Neuronal stem cell (in vitro differentiated cells): Measurements from ENCODE around the gene CLDN24.

Experiments
- DNase-seq: peaks from one replicate; pipeline ENCODE4 v3.0.0-alpha.2; 2013; ENCODE audit warnings: low spot score
- H2AFZ ChIP-seq: one replicate; pipeline ENCODE4 v1.6.1; 2013; ENCODE audit warnings: mild to moderate bottlenecking, low read length, inconsistent platforms
- H2AK5ac ChIP-seq: 2 replicates; pipeline ENCODE4 v1.6.1; 2013; ENCODE audit warnings: low read depth, mild to moderate bottlenecking, inconsistent platforms, low read length, moderate library complexity, mixed read lengths
- H2BK120ac ChIP-seq: 2 replicates; pipeline ENCODE4 v1.6.1; 2013; ENCODE audit warnings: low read depth, mild to moderate bottlenecking, inconsistent platforms, low read length, moderate library complexity, mixed read lengths
- H2BK12ac ChIP-seq: one replicate; pipeline ENCODE4 v1.6.1; 2013; ENCODE audit warnings: low read length, inconsistent platforms
- H2BK15ac ChIP-seq: 2 replicates; pipeline ENCODE4 v1.6.1; 2013; ENCODE audit warnings: mild to moderate bottlenecking, low read length, inconsistent platforms, mixed read lengths
- H2BK5ac ChIP-seq: one replicate; pipeline ENCODE4 v1.6.1; 2013; ENCODE audit warnings: inconsistent platforms, mild to moderate bottlenecking, low read length, moderate library complexity
- H3K14ac ChIP-seq: one replicate; pipeline ENCODE4 v1.6.1; 2013; ENCODE audit warnings: low read length, inconsistent platforms
- H3K18ac ChIP-seq: 2 replicates; pipeline ENCODE4 v1.6.1; 2013; ENCODE audit warnings: low read length, inconsistent platforms
- H3K23ac ChIP-seq: 2 replicates; pipeline ENCODE4 v1.6.1; 2013; ENCODE audit warnings: low read depth, mild to moderate bottlenecking, mixed read lengths, low read length, inconsistent platforms; ENCODE audit not compliant: poor library complexity
- H3K27ac ChIP-seq: replicated peaks from 3 replicates; pipeline ENCODE4 v1.5.1; 2013; ENCODE audit warnings: low read length, inconsistent platforms
- H3K27me3 ChIP-seq, 3 experiments: 2 replicates each; pipeline ENCODE4 v1.6.1; 2013; ENCODE audit warnings: low read length in 3 of 3, mild to moderate bottlenecking in 2 of 3, inconsistent platforms in 1 of 3, low read depth in 1 of 3, mixed read lengths in 1 of 3, moderate library complexity in 1 of 3; ENCODE audit not compliant: control insufficient read depth in 3 of 3, insufficient read depth in 3 of 3
- H3K36me3 ChIP-seq, 2 donors: replicated peaks in 1 of 2; 2 replicates each; pipeline ENCODE4 v1.6.1; 2013; ENCODE audit warnings: low read length in 2 of 2; ENCODE audit not compliant: control insufficient read depth in 2 of 2, insufficient read depth in 2 of 2
- H3K4ac ChIP-seq: 2 replicates; pipeline ENCODE4 v1.6.1; 2013; ENCODE audit warnings: inconsistent platforms, mild to moderate bottlenecking, low read length, moderate library complexity
- H3K4me1 ChIP-seq, 2 donors: 1 replicate in 1 of 2; 2 replicates in 1 of 2; pipeline ENCODE4 v1.6.1; 2013; ENCODE audit warnings: low read length in 2 of 2, low read depth in 1 of 2; ENCODE audit not compliant: control insufficient read depth in 2 of 2, insufficient read depth in 1 of 2
- H3K4me2 ChIP-seq: one replicate; pipeline ENCODE4 v1.6.1; 2013; ENCODE audit warnings: mild to moderate bottlenecking, low read length, inconsistent platforms; ENCODE audit not compliant: insufficient read depth, poor library complexity, severe bottlenecking
- H3K4me3 ChIP-seq, 2 donors: 2 replicates each; pipeline ENCODE4 v1.5.1; 2013; ENCODE audit warnings: low read length in 2 of 2, mild to moderate bottlenecking in 2 of 2, inconsistent platforms in 1 of 2, moderate library complexity in 1 of 2
- H3K79me1 ChIP-seq: one replicate; pipeline ENCODE4 v1.6.1; 2013; ENCODE audit warnings: low read depth, mild to moderate bottlenecking, inconsistent platforms, low read length, moderate library complexity
- H3K9ac ChIP-seq: one replicate; pipeline ENCODE4 v1.6.1; 2013; ENCODE audit warnings: mild to moderate bottlenecking, low read depth, low read length, inconsistent platforms; ENCODE audit not compliant: poor library complexity
- H3K9me3 ChIP-seq, 2 donors: replicated peaks in 1 of 2; 2 replicates each; pipeline versions ENCODE3 to v1.6.1; 2013; ENCODE audit warnings: low read length in 2 of 2, mild to moderate bottlenecking in 2 of 2, inconsistent platforms in 1 of 2, low read depth in 1 of 2, mixed read lengths in 1 of 2, moderate library complexity in 1 of 2; ENCODE audit not compliant: control insufficient read depth in 2 of 2, insufficient read depth in 1 of 2
- H4K8ac ChIP-seq: one replicate; pipeline ENCODE4 v1.6.1; 2013; ENCODE audit warnings: low read depth, mild to moderate bottlenecking, inconsistent platforms, low read length, moderate library complexity
- H4K91ac ChIP-seq: one replicate; pipeline ENCODE4 v1.6.1; 2013; ENCODE audit warnings: low read length, low read depth, mild to moderate bottlenecking, inconsistent platforms; ENCODE audit not compliant: poor library complexity
- WGBS, 2 donors: extraction: QIAGEN DNeasy Blood & Tissue Kit; methylation state at CpG; one replicate each; pipeline ENCODE4 v1.1.7; 2013; ENCODE audit warnings: missing lambda C conversion rate in 2 of 2, mixed read lengths in 1 of 2; ENCODE audit not compliant: insufficient read length in 2 of 2, insufficient replicate concordance in 1 of 2; ENCODE audit errors: extremely low coverage in 2 of 2; 5-methylcytosine and 5-hydroxymethylcytosine counted together

CLDN24 gene

DNA sequence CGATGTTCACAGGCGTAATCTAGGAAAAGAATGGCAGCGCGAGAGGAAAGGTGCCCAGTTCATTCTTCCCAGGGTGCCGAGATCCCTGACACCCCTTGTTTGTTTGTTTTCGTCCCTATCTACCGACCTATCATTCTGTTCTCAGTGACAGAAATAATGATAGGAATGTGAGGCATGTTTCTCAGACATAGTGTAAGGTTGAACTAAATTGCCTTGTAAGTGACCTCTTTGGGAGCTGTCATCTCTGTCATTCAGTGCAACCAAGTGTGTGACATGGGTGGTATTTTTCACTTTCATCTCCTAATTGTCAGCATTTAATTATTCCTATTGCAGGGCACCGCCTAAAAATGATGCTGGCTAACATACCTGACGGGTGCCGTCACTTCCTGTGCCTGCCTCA lies 26.5 kb downstream of the CLDN24 start:
- peaks cover 6% of the 10 kb centered on the region in 2 donors for H3K4me1 ChIP-seq
- H4K91ac ChIP-seq, result no peak overlapping the region
- no peak overlapping the region for H3K18ac ChIP-seq
- H3K23ac ChIP-seq, result no peak overlapping the region
- H3K79me1 ChIP-seq, result no peaks in the 10 kb centered on the region
- H4K8ac ChIP-seq, result no peak overlapping the region
- peaks cover 6 to 54% of the 10 kb centered on the region in 2 donors for H3K36me3 ChIP-seq
- H3K4ac ChIP-seq, result no peak overlapping the region
- no peak overlapping the region for H3K4me3 ChIP-seq
- no peak overlapping the region for H3K9ac ChIP-seq
- WGBS, 2 donors, result no CpG with 5 or more reads among the region's 10 CpGs
- H2BK5ac ChIP-seq, result no peak overlapping the region
- no peak overlapping the region for H2AFZ ChIP-seq
- no peak for DNase-seq
- H3K4me2 ChIP-seq, result no peak overlapping the region
- H3K9me3 ChIP-seq, result no peaks in the 10 kb centered on the region
- no peak overlapping the region for H2BK120ac ChIP-seq
- no peak overlapping the region for H2AK5ac ChIP-seq
- no peaks in the 10 kb centered on the region for H3K27me3 ChIP-seq
- no peak overlapping the region for H2BK15ac ChIP-seq
- H3K27ac ChIP-seq, result no peak overlapping the region
- no peak overlapping the region for H3K14ac ChIP-seq
- H2BK12ac ChIP-seq, result no peak overlapping the region

DNA sequence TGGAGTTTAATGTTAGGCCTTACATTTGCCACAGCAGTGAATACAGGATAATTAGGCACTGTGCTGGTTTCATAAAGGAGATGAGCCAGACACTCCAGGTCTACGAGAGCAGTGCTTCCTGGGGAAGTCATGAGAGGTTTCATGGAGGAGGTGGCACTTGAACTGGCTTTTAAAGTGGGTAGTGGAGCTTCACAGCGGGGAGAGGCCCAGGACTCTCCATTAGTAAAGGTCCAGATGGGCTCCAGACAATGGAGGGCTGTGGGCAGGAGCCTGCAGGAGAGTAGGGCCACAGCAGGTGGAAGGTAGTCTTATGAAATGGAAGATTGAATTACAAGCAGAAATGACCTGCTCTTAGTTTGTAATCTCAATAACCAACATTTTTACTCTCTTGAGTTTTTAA lies 31.2 kb downstream of the CLDN24 start:
- no CpG with 5 or more reads among the region's 2 CpGs for WGBS, 2 donors
- no peak overlapping the region for H3K14ac ChIP-seq
- H3K9ac ChIP-seq, result no peak overlapping the region
- no peak overlapping the region for H3K18ac ChIP-seq
- no peak overlapping the region for H2BK120ac ChIP-seq
- no peaks in the 10 kb centered on the region for H3K27me3 ChIP-seq
- H3K27ac ChIP-seq, result no peak overlapping the region
- DNase-seq, result no peak
- no peak overlapping the region for H3K23ac ChIP-seq
- H3K4me2 ChIP-seq, result no peak overlapping the region
- no peak overlapping the region for H2AFZ ChIP-seq
- no peak overlapping the region for H2BK5ac ChIP-seq
- H4K91ac ChIP-seq, result no peak overlapping the region
- no peaks in the 10 kb centered on the region for H3K9me3 ChIP-seq
- H3K79me1 ChIP-seq, result no peaks in the 10 kb centered on the region
- no peak overlapping the region for H2AK5ac ChIP-seq
- no peak overlapping the region for H4K8ac ChIP-seq
- H3K4ac ChIP-seq, result no peak overlapping the region
- H2BK15ac ChIP-seq, result no peak overlapping the region
- no peak overlapping the region for H3K4me3 ChIP-seq
- H3K36me3 ChIP-seq, result peaks cover 19 to 81% of the 10 kb centered on the region in 2 donors
- H3K4me1 ChIP-seq, result peaks cover 0 to 2% of the 10 kb centered on the region in 2 donors
- H2BK12ac ChIP-seq, result no peak overlapping the region

DNA sequence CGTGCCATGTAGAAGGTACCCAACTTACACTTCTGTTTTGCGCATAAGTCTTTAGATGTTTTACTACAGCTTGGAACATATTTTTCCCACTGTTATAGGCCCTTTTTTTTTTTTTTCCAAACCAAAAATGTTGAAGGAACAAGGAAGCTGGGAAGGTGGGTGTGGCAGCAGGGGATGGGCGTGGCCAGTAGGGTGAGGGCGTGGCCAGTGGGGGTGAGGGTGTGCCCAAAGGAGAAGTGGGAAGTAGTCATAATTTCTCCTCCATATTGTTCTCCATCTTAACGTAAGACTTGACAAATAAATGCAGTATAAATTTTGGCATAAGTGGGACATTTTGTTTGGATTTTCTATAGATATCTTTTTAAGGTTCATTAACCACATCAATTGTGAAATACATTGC lies 32.5 kb downstream of the CLDN24 start:
- no peak overlapping the region for H2AFZ ChIP-seq
- H3K23ac ChIP-seq, result no peak overlapping the region
- no peak overlapping the region for H3K9ac ChIP-seq
- H3K4ac ChIP-seq, result no peak overlapping the region
- no peak overlapping the region for H3K18ac ChIP-seq
- no peaks in the 10 kb centered on the region for H3K27me3 ChIP-seq
- no peak overlapping the region for H3K14ac ChIP-seq
- no peak overlapping the region for H2BK5ac ChIP-seq
- no peak overlapping the region for H2AK5ac ChIP-seq
- no peak overlapping the region for H2BK15ac ChIP-seq
- DNase-seq, result no peak
- H4K91ac ChIP-seq, result no peak overlapping the region
- no peak overlapping the region for H3K27ac ChIP-seq
- no peak overlapping the region for H4K8ac ChIP-seq
- H3K4me1 ChIP-seq, result no peaks in the 10 kb centered on the region
- no peak overlapping the region for H3K4me3 ChIP-seq
- peaks cover 23 to 84% of the 10 kb centered on the region in 2 donors for H3K36me3 ChIP-seq
- H3K9me3 ChIP-seq, result no peaks in the 10 kb centered on the region
- no peak overlapping the region for H3K4me2 ChIP-seq
- H2BK120ac ChIP-seq, result no peak overlapping the region
- H2BK12ac ChIP-seq, result no peak overlapping the region
- WGBS, 2 donors, result no CpG with 5 or more reads among the region's 5 CpGs
- H3K79me1 ChIP-seq, result no peaks in the 10 kb centered on the region

DNA sequence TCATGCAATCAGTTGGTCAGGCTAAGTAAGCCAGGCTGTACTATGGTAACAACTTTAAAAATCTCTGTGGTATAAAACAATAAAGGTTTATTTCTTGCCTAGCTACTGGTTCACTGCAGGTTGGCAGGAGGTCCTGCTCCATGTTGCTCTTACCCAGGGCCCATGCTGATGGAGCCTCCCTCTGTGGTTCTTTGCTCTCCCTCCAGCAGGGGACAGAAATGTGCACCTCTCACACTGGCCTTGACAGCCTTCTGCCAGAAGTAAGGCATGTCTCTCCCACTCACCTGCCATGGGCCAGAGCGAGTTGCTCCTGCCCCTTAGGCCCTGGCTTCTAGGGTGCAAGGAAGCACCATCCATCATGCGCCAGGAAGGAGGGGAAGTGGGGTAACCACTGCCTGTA lies 33.3 kb downstream of the CLDN24 start:
- no peaks in the 10 kb centered on the region for H3K27me3 ChIP-seq
- no peak overlapping the region for H3K18ac ChIP-seq
- no peaks in the 10 kb centered on the region for H3K4me1 ChIP-seq
- H4K8ac ChIP-seq, result no peak overlapping the region
- H3K9ac ChIP-seq, result no peak overlapping the region
- no peak overlapping the region for H2AFZ ChIP-seq
- no peak overlapping the region for H3K4me3 ChIP-seq
- DNase-seq, result no peak
- H2BK12ac ChIP-seq, result no peak overlapping the region
- no peak overlapping the region for H3K4ac ChIP-seq
- H3K36me3 ChIP-seq, result peaks cover 26 to 85% of the 10 kb centered on the region in 2 donors
- WGBS, 2 donors, result no CpG with 5 or more reads among the region's 2 CpGs
- H2AK5ac ChIP-seq, result no peak overlapping the region
- H2BK15ac ChIP-seq, result no peak overlapping the region
- no peak overlapping the region for H3K27ac ChIP-seq
- no peaks in the 10 kb centered on the region for H3K79me1 ChIP-seq
- no peak overlapping the region for H3K14ac ChIP-seq
- no peak overlapping the region for H3K23ac ChIP-seq
- H2BK5ac ChIP-seq, result no peak overlapping the region
- no peak overlapping the region for H2BK120ac ChIP-seq
- no peak overlapping the region for H4K91ac ChIP-seq
- H3K4me2 ChIP-seq, result no peak overlapping the region
- no peaks in the 10 kb centered on the region for H3K9me3 ChIP-seq
